ENCODE measurements around the gene C2CD5. TPM values are rescaled to one million over a fixed set of nuclear protein-coding genes. Genes with fewer than 3 reads are reported as not detected.

C2CD5 gene
- total and polyA plus RNA-seq, 10 donors: 21.2 to 76.3 (median 46.9) TPM

DNA sequence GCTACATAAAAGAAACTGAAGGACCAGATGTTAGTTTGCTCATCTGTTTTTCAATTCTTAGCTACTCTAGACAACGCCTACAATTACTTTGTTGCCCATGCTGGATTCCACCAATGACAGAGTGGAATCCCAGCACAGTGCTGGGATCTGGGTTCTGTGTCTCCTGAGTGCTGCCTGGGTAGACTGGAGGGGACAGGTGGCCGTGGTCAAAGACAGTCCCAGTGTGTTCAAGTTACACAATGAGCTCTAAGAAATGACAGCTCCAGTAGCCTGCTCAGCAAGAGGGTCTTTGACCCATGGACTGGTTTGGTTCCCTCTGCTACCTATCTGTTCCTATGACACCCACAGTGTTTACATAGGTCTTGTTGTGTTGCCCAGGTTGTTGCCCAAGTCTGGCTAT is 38.5 kb downstream of the C2CD5 start:
- Histone ChIP-seq H3K27me3 (replicated peaks in 1 of 7) (no peaks in the 10 kb centered on the region), H3K4me3 (no peak overlapping the region), H3K4me1 (no peaks in the 10 kb centered on the region), H3K36me3 (peaks cover 0 to 78% (median 13%) of the 10 kb centered on the region in 6 donors), H3K9me3 (no peaks in the 10 kb centered on the region), H3K27ac (no peak overlapping the region)
- intact Hi-C loops (cut with DNase I; ENCODE audit: low total_unique reads): no loop called here
- DNase-seq: no peak
- 95 to 100% (median 96%) methylated on average over 2 of the region's 2 CpGs for WGBS, 5 donors
- TF ChIP-seq POLR2AphosphoS5 (IDR thresholded peaks at IDR 0.05) (no peak), CTCF (IDR thresholded peaks at IDR 0.05 in 8 of 11, conservative IDR thresholded peaks at IDR 0.05 in 3 of 11) (no peak), POLR2A (IDR thresholded peaks at IDR 0.05) (no peak)

- WGBS, 5 donors: 96 to 99% (median 97%) methylated on average over 4 of the region's 4 CpGs
- intact Hi-C loops (cut with DNase I; ENCODE audit: low total_unique reads): no loop called here
- H3K27me3 ChIP-seq (replicated peaks in 1 of 7): no peaks in the 10 kb centered on the region
These were observed 44.2 kb downstream of the C2CD5 start for GRCh38 chr12:22500100-22500499.

DNA sequence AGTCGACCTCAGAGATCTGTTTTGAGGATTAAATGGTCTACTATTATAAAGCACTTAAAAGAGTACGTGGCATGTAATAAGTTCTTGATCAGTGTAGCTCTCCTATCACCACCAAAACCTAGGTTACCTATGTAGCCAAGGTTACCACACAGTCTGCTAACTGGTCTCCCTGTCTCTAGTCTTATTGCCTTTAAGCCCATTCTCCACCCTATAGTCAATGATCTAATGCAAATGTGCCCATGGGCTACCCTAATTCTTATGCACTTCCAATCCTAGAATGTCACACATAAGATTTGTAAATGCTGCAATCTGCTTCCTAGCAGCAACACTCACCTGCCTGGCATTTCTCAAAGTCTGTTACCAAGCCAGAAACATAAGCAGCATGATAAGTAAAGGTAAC is 44.9 kb downstream of the C2CD5 start:
- Histone ChIP-seq H3K9me3 (no peaks in the 10 kb centered on the region), H3K4me3 (no peak overlapping the region), H3K27ac (no peak overlapping the region), H3K27me3 (replicated peaks in 1 of 7) (no peaks in the 10 kb centered on the region), H3K36me3 (peaks cover 0 to 66% (median 10%) of the 10 kb centered on the region in 6 donors), H3K4me1 (no peaks in the 10 kb centered on the region)
- no peak for TF ChIP-seq POLR2AphosphoS5 (IDR thresholded peaks at IDR 0.05)
- TF ChIP-seq CTCF (IDR thresholded peaks at IDR 0.05 in 8 of 11, conservative IDR thresholded peaks at IDR 0.05 in 3 of 11): no peak
- TF ChIP-seq POLR2A (IDR thresholded peaks at IDR 0.05): no peak
- no peak for DNase-seq
- WGBS, 5 donors: 94 to 98% (median 95%) methylated on average over 2 of the region's 2 CpGs
- intact Hi-C loops (cut with DNase I; ENCODE audit: low total_unique reads): no loop called here

More at GRCh38 chr12:22500100-22500499, 44.2 kb downstream of the C2CD5 start:
- H3K27ac ChIP-seq: no peak overlapping the region
- no peaks in the 10 kb centered on the region for H3K4me1 ChIP-seq
- H3K4me3 ChIP-seq: no peak overlapping the region
- no peak for DNase-seq
- peaks cover 0 to 66% (median 10%) of the 10 kb centered on the region in 6 donors for H3K36me3 ChIP-seq
- no peaks in the 10 kb centered on the region for H3K9me3 ChIP-seq
- TF ChIP-seq CTCF (IDR thresholded peaks at IDR 0.05 in 8 of 11, conservative IDR thresholded peaks at IDR 0.05 in 3 of 11): no peak
- no peak for TF ChIP-seq POLR2A (IDR thresholded peaks at IDR 0.05)
- TF ChIP-seq POLR2AphosphoS5 (IDR thresholded peaks at IDR 0.05): no peak

GRCh38 chr12:22494319-22494718 is 50.0 kb downstream of the C2CD5 start:
- DNase-seq: no peak
- H3K27me3 ChIP-seq (replicated peaks in 1 of 7): no peaks in the 10 kb centered on the region
- intact Hi-C loops (cut with DNase I; ENCODE audit: low total_unique reads): no loop called here
- H3K9me3 ChIP-seq: no peaks in the 10 kb centered on the region
- no peak for TF ChIP-seq POLR2A (IDR thresholded peaks at IDR 0.05)
- TF ChIP-seq CTCF (IDR thresholded peaks at IDR 0.05 in 8 of 11, conservative IDR thresholded peaks at IDR 0.05 in 3 of 11): no peak
- no peak for TF ChIP-seq POLR2AphosphoS5 (IDR thresholded peaks at IDR 0.05)
- no peaks in the 10 kb centered on the region for H3K4me1 ChIP-seq
- 81 to 93% (median 89%) methylated on average over 1 of the region's 1 CpG for WGBS, 5 donors
- H3K27ac ChIP-seq: no peak overlapping the region
- H3K36me3 ChIP-seq: peaks cover 2 to 80% (median 32%) of the 10 kb centered on the region in 6 donors
- H3K4me3 ChIP-seq: no peak overlapping the region

Data from spleen (tissue), 11 donors.